Left lung (tissue), 10 donors: ENCODE results near the gene HIVEP1. TPM values are rescaled to one million over a fixed set of nuclear protein-coding genes. Genes with fewer than 3 reads are reported as not detected.

ENCODE experiments used
- ATAC-seq: fragments of 200-7000 bp; cut with Tn5 transposase; one replicate; pipeline ENCODE4 v1.9.1; 2020; ENCODE audit warnings: moderate library complexity
- DNase-seq, 4 donors: peaks; one replicate each; pipeline ENCODE4 v3.0.0-alpha.2; 2013 to 2020
- H3K27ac ChIP-seq, 2 donors: fragments of 200-600 bp; sonication (generic) in 1 of 2; one replicate each; pipeline versions ENCODE4 v1.5.0 to v1.8.0; 2020 to 2021
- H3K27me3 ChIP-seq, 2 donors: fragments of 200-600 bp; sonication (generic) in 1 of 2; one replicate each; pipeline versions ENCODE4 v1.5.0 to v1.8.0; 2020 to 2021
- H3K36me3 ChIP-seq, 2 donors: fragments of 200-600 bp; sonication (generic) in 1 of 2; one replicate each; pipeline versions ENCODE4 v1.5.0 to v1.8.0; 2020 to 2021
- H3K4me1 ChIP-seq, 2 donors: fragments of 200-600 bp; one replicate each; pipeline ENCODE4 v1.8.0; 2021
- H3K4me3 ChIP-seq, 2 donors: fragments of 200-600 bp; sonication (generic) in 1 of 2; one replicate each; pipeline versions ENCODE4 v1.5.0 to v1.8.0; 2020 to 2021; ENCODE audit warnings: mild to moderate bottlenecking in 1 of 2
- H3K9me3 ChIP-seq, 2 donors: fragments of 200-600 bp; sonication (generic) in 1 of 2; one replicate each; pipeline versions ENCODE4 v1.5.0 to v1.8.0; 2020 to 2021
- CTCF ChIP-seq, 2 donors: fragments of 200-600 bp; sonication (generic) in 1 of 2; IDR thresholded peaks; one replicate each; pipeline versions ENCODE4 v1.5.0 to v1.8.0; 2021; ENCODE audit warnings: antibody characterized with exemption in 2 of 2
- intact Hi-C, 2 donors: fragments of 100-400 bp; cut with DNase I; formaldehyde crosslinking; loops; one replicate each; pipeline versions ENCODE4 v1.11.2 to v1.14.2; 2022
- polyA plus RNA-seq, 6 donors: library from polyadenylated mRNA; unstranded; fragments of 120-200 nt; gene quantifications; one replicate each; pipeline ENCODE4 v1.2.1, GENCODE V29; 2013; ENCODE audit not compliant: insufficient read length in 6 of 6
- total RNA-seq, 2 donors: library from RNA; stranded (reverse); fragmentation: NEBNext Ultra II Directional; extraction: Animal tissue kit (Norgen Biotek cat#: 25700); gene quantifications; one replicate each; pipeline ENCODE4 v1.2.1, GENCODE V29; 2021
- donor health status: DM: no; HTN: yes; CAD: no.
- donor health status: DM: no; HTN: no; CAD: no.

HIVEP1 gene
- total and polyA plus RNA-seq, 8 donors = 24.1 to 35.9 (median 29.0) TPM

GRCh38 chr6:12051861-12052368, 39.8 kb downstream of the HIVEP1 start:
- no peak for TF ChIP-seq CTCF (IDR thresholded peaks at IDR 0.05)
- DNase-seq (no peak), ATAC-seq (peak; percentile 83)
- no peak overlapping the region for H3K4me3 ChIP-seq
- H3K36me3 ChIP-seq = no peaks in the 10 kb centered on the region
- H3K9me3 ChIP-seq = no peaks in the 10 kb centered on the region
- no peaks in the 10 kb centered on the region for H3K27me3 ChIP-seq
- H3K4me1 ChIP-seq = peaks cover 0 to 53% of the 10 kb centered on the region in 2 donors
- intact Hi-C loops = no loop called here
- H3K27ac ChIP-seq = peak overlapping the region; percentile 29 to 45

DNA sequence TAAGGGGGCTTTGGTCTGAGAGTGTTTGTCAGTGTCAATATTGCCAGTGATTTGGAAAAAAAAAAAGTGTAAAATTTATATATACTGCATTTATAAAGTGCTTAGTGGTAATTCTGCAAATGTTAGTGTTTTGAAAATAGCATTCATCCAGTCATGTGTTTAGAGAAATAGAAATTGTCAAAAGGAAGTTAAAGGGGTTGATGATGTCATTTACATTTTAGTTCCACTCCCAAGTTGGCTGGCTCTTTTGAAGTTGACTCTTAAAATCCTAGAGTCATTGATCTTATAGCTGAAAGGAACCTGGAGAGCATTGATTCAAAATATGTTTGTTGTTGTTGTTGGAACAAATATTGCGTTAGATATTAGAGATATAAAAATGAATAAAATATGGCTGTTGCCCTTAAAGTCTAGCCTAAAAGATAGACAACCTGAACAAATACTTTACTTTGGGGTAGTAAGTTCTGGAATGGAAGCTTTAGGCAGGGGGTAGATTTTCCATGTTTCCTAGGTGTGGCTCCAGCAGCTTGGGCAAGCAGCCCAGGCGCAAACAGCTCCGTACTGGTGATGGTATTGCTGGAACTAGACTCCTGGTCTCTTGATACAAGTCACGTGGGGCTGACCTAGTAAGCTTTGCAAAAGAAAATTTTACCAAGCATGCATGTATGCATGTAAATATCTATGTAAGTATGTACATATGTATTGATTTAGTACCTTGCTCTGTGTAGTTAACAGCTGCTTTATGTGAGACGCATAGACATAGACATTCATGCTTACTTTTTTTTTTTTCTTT, 46.3 kb downstream of the HIVEP1 start:
- Histone ChIP-seq H3K9me3 (no peaks in the 10 kb centered on the region), H3K27ac (no peak overlapping the region), H3K36me3 (no peaks in the 10 kb centered on the region), H3K27me3 (no peaks in the 10 kb centered on the region), H3K4me3 (no peak overlapping the region), H3K4me1 (peaks cover 0 to 37% of the 10 kb centered on the region in 2 donors)
- TF ChIP-seq CTCF (IDR thresholded peaks at IDR 0.05) = no peak
- ATAC-seq = peak; percentile 64
- DNase-seq = no peak
- intact Hi-C loops = no loop called here

DNA sequence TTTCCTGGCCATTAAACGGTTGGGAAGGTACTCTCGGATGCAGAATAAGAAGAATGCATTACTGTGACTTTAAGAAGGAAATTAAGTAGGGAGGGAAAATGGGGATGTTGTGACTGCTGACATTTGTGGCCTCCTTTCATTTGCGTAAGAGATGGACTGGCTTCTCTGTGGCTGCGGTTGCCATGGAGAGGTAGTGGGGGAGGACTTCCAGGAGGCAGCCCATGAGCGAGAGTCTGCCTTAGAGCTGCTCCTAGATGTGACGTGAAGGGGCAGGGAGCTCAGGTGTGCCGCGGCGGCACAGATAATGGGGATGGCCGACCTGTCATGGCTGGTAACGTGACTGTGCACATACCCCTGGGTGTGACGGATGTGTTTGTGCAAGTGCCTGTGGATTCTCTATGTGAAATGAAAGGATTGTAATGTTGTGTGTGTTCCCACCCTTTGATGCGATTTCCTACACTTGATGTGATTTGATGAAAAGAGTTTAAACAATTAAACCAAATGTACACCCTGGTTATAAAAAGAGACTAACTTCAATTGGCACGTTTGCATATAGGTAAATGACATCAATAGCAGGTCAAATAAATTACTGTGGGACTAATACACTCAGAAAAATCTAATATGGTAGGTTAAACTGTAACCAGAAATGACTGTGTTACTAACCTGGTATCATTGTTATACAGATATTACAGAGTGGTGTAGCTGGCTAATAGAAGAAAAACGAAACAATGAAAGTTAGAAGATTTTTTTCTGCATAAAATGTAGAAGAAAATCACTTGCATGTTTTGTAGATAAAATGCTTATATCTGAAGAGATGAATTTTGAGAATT, 48.9 kb downstream of the HIVEP1 start:
- Histone ChIP-seq H3K9me3 (no peaks in the 10 kb centered on the region), H3K36me3 (no peaks in the 10 kb centered on the region), H3K4me1 (peaks cover 0 to 37% of the 10 kb centered on the region in 2 donors), H3K4me3 (no peak overlapping the region), H3K27me3 (no peaks in the 10 kb centered on the region), H3K27ac (peak overlapping the region in 1 of 2 donors; percentile 64)
- ATAC-seq = peak; percentile 77
- TF ChIP-seq CTCF (IDR thresholded peaks at IDR 0.05) = no peak
- intact Hi-C loops = no loop called here
- peak in 3 of 4 donors; percentile 23 to 87 (median 86) for DNase-seq

GRCh38 chr6:12062605-12063004, 50.5 kb downstream of the HIVEP1 start:
- Histone ChIP-seq H3K9me3 (no peaks in the 10 kb centered on the region), H3K4me3 (no peak overlapping the region), H3K4me1 (peaks cover 0 to 32% of the 10 kb centered on the region in 2 donors), H3K27ac (no peak overlapping the region), H3K36me3 (no peaks in the 10 kb centered on the region), H3K27me3 (no peaks in the 10 kb centered on the region)
- no peak for TF ChIP-seq CTCF (IDR thresholded peaks at IDR 0.05)
- intact Hi-C loops = no loop called here
- ATAC-seq (no peak), DNase-seq (no peak)

GRCh38 chr6:12064131-12064530, 52.0 kb downstream of the HIVEP1 start:
- no peaks in the 10 kb centered on the region for H3K36me3 ChIP-seq
- no peaks in the 10 kb centered on the region for H3K9me3 ChIP-seq
- H3K27ac ChIP-seq = no peak overlapping the region
- H3K4me1 ChIP-seq = peaks cover 0 to 26% of the 10 kb centered on the region in 2 donors
- no peak for TF ChIP-seq CTCF (IDR thresholded peaks at IDR 0.05)
- H3K4me3 ChIP-seq = no peak overlapping the region
- DNase-seq (no peak), ATAC-seq (no peak)
- H3K27me3 ChIP-seq = no peaks in the 10 kb centered on the region
- intact Hi-C loops = no loop called here
